D721Med (cell line): ENCODE measurements around the gene CDKAL1.

Experiments
- DNase-seq: peaks from one replicate; pipeline ENCODE4 v3.0.0; 2011; ENCODE audit warnings: low spot score; ENCODE audit not compliant: insufficient read length
- FAIRE-seq: peaks from 2 replicates; lab custom pipeline; 2011; peaks lifted over from hg19 to GRCh38; lab: Jason Lieb, UNC
- TF ChIP-seq, protein P1 (sequence below): IDR thresholded peaks from 2 replicates; pipeline ENCODE4 v1.5.1; 2012; ENCODE audit warnings: mild to moderate bottlenecking, control low read depth; ENCODE audit not compliant: insufficient read depth; ENCODE audit errors: missing control alignments

The CDKAL1 gene

DNA sequence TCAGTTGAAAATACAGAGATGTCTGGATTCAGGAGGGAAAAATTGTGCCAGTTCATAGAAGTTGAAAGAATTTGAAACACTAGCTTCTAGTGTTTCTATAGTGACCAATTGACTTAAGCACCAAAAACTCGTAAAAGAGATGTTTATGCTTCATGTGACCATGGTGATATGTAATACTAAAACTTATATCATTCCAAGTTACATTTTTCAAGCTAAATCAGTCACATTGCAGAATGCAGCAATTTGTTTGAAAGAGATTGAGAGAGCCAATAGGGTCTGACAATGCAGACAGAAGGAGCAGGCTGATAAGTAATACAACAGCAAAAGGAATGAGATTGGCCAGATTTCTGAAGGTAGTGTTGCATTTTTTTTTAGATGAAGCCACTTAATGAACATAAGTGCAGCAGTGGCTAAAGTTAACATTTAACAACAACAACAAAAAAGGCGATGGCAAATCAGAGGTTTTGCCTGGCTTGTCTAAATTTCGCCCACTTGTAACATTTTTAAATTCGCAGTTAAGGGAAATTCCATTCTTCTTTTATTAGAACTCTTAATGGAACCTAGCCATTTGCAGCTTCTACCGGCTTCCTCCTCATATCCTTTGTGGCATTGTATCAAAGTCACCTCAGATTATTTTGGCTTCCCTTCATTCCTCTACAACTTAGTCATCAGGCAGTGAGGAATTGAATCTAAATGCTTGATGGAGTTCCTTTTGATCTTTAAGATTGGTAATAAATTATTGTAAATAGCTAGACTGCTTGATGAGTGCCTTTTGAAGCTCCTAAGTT is 575.3 kb downstream of the CDKAL1 start:
- TF ChIP-seq, protein P1, sequence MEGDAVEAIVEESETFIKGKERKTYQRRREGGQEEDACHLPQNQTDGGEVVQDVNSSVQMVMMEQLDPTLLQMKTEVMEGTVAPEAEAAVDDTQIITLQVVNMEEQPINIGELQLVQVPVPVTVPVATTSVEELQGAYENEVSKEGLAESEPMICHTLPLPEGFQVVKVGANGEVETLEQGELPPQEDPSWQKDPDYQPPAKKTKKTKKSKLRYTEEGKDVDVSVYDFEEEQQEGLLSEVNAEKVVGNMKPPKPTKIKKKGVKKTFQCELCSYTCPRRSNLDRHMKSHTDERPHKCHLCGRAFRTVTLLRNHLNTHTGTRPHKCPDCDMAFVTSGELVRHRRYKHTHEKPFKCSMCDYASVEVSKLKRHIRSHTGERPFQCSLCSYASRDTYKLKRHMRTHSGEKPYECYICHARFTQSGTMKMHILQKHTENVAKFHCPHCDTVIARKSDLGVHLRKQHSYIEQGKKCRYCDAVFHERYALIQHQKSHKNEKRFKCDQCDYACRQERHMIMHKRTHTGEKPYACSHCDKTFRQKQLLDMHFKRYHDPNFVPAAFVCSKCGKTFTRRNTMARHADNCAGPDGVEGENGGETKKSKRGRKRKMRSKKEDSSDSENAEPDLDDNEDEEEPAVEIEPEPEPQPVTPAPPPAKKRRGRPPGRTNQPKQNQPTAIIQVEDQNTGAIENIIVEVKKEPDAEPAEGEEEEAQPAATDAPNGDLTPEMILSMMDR = no peak
- DNase-seq = no peak

DNA sequence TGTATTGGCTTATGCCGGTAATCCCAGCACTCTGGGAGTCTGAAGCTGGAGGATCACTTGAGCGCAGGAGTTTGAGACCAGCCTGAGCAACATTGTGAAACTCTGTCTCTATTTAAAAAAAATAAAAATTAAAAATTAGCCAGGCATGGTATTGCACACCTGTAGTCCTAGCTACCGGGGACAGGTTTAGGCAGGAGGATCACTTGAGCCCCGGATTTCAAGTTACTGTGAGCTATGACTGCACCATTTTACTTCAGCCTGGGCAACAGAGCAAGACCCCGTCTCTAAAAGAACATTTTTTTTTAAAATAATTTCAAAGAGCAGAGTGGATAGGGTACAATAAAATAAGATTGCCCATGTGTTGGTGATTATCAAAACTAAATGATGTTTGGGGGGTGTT is 576.4 kb downstream of the CDKAL1 start:
- FAIRE-seq (no peak), DNase-seq (no peak)
- TF ChIP-seq, protein P1 = no peak

More for the DNA sequence above, 575.3 kb downstream of the CDKAL1 start:
- FAIRE-seq = no peak

DNA sequence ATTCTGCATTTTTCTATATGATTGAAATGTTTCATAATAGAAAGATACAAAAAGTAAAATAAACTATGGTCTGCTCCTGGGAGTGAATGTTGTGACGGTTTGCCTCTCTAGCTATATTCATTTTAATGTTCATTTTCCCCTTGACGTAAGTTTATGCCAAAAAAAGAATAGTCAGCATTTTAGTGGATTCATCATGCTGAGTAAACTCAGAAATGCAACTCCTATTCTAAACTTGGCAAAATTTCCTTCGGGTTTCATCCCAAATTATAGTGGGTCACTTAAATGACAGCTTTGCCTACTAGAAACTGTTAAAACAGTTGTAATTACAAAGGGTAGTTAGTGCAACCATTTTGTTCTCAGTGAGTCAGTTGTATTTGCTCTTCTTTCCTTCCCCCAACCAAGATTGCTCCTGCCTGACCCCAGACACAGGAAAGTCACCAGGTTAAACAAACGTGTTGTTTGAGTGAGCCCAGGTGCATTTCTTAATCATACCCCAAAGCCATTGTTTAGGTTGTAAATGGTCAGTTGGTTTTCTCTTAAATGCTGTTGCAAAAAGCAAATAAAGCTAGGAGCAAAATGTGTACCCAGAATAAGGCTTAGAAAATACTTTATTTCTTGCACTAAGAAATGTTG is 577.0 kb downstream of the CDKAL1 start:
- FAIRE-seq = no peak
- TF ChIP-seq, protein P1 = no peak
- DNase-seq = no peak

DNA sequence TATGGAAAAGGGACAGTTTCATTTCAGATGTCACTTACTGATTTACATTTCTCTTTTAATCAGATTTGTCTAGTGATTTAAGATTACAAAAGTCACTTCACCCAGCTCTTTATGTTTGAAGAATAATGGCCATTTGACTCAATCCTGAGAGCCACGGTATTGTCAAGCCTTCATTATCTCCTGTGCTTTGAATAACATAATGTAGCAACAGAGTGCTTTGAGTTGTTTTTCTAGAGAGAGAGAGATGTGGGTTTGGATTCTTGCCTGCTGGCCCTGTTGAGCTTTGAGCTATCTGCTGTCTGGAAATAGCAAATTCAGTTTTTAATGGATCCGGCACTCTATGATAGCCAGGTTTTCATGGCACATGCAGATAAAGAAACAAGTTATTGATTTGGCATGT is 580.9 kb downstream of the CDKAL1 start:
- TF ChIP-seq, protein P1 = no peak
- FAIRE-seq = no peak
- no peak for DNase-seq

DNA sequence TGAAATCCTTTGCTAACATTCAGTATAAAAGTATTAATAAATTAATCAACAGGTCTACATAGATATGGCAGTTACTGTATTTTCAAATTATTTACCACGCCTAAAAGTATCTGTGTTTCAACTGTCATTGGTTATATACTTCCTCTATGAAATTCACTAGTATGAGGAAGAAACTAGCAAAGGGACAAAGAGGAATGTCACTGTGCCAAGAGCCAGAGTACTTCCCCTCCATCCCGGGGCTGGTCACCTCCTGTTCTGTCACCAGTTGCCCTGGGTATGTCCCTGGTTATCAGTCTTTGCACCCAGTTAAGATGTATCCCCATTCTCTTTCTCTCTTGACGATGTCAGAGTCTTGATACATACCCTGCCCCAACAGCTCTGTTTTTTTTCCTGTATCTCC is 582.5 kb downstream of the CDKAL1 start:
- no peak for FAIRE-seq
- TF ChIP-seq, protein P1 = no peak
- DNase-seq = no peak

DNA sequence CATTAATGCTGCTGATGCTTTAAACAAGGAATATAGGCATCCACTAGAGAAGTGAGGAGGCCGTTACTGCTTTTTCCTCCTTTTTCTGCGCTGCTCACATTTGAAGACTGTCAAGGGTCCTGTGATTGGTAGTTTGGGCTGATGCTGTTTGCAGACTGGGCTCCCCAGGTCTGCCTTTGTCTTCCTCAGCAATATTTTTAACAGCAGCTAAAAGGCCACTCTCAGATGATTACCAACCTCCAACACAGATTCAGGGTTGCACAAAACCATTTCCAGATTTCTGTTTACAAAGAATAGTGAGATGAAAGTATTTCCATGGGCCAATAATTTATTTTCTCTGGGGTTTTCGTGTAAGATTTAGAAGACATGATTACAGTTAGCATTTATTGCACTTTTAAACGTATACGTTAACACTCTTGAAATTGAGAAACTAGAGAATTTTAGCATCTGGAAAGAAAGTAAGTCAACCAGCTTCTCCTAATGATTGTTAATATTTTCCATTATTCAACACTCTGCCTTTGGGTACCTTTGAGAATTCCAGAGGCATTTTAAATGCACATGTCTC is 584.0 kb downstream of the CDKAL1 start:
- DNase-seq = no peak
- TF ChIP-seq, protein P1 = no peak
- no peak for FAIRE-seq
